PC-3 (cell line): ENCODE data around the gene CARD10. TPM values are rescaled to one million over a fixed set of nuclear protein-coding genes. Genes with fewer than 3 reads are reported as not detected.

Source experiments
- ATAC-seq: fragments of 200-7000 bp; cut with Tn5 transposase; 2 replicates; pipeline ENCODE4 v1.9.1; 2020; ENCODE audit warnings: mild to moderate bottlenecking, moderate library complexity
- BruUV-seq: library from RNA; stranded (reverse); fragments of 400-500 nt; replicated peaks from 2 replicates; lab custom pipeline; 2021; lab: Mats Ljungman, UMichigan
- CTCF ChIA-PET: fragments of 300-600 bp; sonication (Branson Sonifier 250); formaldehyde crosslinking; loops from one replicate; lab custom pipeline; 2022; ENCODE audit warnings: antibody characterized with exemption; lab: Charles Lee
- POLR2A ChIA-PET: fragments of 300-600 bp; sonication (Branson Sonifier 250); formaldehyde crosslinking; loops from one replicate; lab custom pipeline; 2022; ENCODE audit warnings: antibody characterized with exemption; ENCODE audit not compliant: unreplicated experiment; lab: Charles Lee
- DNase-seq: peaks from one replicate; pipeline ENCODE4 v3.0.0-alpha.2; 2015
- H2AFZ ChIP-seq: fragments of 300-600 bp; sonication (generic); 2 replicates; pipeline ENCODE4 v1.6.0; 2016; ENCODE audit warnings: antibody characterized with exemption, low read length
- H3F3A ChIP-seq: fragments of 300-600 bp; sonication (generic); one replicate; pipeline ENCODE4 v1.6.0; 2017; ENCODE audit warnings: antibody characterized with exemption, low read length, control low read depth, mild to moderate bottlenecking; ENCODE audit not compliant: unreplicated experiment
- H3K27ac ChIP-seq: fragments of 300-600 bp; sonication (generic); 2 replicates; pipeline ENCODE4 v1.5.1; 2016; ENCODE audit warnings: mild to moderate bottlenecking, low read length
- H3K27me3 ChIP-seq: fragments of 300-600 bp; sonication (generic); 2 replicates; pipeline ENCODE4 v1.6.1; 2016; ENCODE audit warnings: low read length, mixed read lengths
- H3K36me3 ChIP-seq: fragments of 300-600 bp; sonication (generic); 2 replicates; pipeline ENCODE4 v1.6.1; 2016; ENCODE audit warnings: low read depth, mixed run types, low read length, mixed read lengths
- H3K4me1 ChIP-seq: fragments of 300-600 bp; sonication (generic); 2 replicates; pipeline ENCODE4 v1.5.1; 2016; ENCODE audit warnings: low read length; ENCODE audit not compliant: insufficient read depth
- H3K4me2 ChIP-seq: fragments of 300-600 bp; sonication (generic); 2 replicates; pipeline ENCODE4 v1.6.0; 2016; ENCODE audit warnings: low read length
- H3K4me3 ChIP-seq: fragments of 300-600 bp; sonication (generic); 2 replicates; pipeline ENCODE4 v1.5.1; 2016; ENCODE audit warnings: mild to moderate bottlenecking, low read length, mixed read lengths
- H3K79me2 ChIP-seq: fragments of 300-600 bp; sonication (generic); 2 replicates; pipeline ENCODE4 v1.6.1; 2017; ENCODE audit warnings: low read length, mixed read lengths
- H3K9ac ChIP-seq: fragments of 300-600 bp; sonication (generic); 2 replicates; pipeline ENCODE4 v1.6.0; 2016; ENCODE audit warnings: mild to moderate bottlenecking, low read length
- H3K9me2 ChIP-seq: fragments of 300-600 bp; sonication (generic); replicated peaks from 2 replicates; pipeline ENCODE4 v1.6.1; 2016; ENCODE audit warnings: mixed run types, low read length, mixed read lengths
- H3K9me3 ChIP-seq: fragments of 300-600 bp; sonication (generic); 2 replicates; pipeline ENCODE4 v1.6.1; 2016; ENCODE audit warnings: low read length, mixed read lengths
- H4K20me1 ChIP-seq: fragments of 300-600 bp; sonication (generic); 2 replicates; pipeline ENCODE4 v1.6.1; 2016; ENCODE audit warnings: low read length, mixed read lengths
- CTCF ChIP-seq: fragments of 300-600 bp; sonication (generic); conservative IDR thresholded peaks from 2 replicates; pipeline ENCODE4 v1.5.1; 2017; ENCODE audit warnings: antibody characterized with exemption, low read depth, mild to moderate bottlenecking, low read length
- EZH2 ChIP-seq: fragments of 300-600 bp; sonication (generic); IDR thresholded peaks from one replicate; pipeline ENCODE4 v1.6.1; 2017; ENCODE audit warnings: antibody characterized with exemption, mild to moderate bottlenecking, low read length; ENCODE audit not compliant: unreplicated experiment
- EZH2phosphoT487 ChIP-seq: fragments of 300-600 bp; sonication (generic); IDR thresholded peaks from 2 replicates; pipeline ENCODE4 v1.6.1; 2018; ENCODE audit warnings: mild to moderate bottlenecking, antibody characterized with exemption, low read length, borderline replicate concordance
- intact Hi-C: fragments of 100-400 bp; cut with micrococcal nuclease; formaldehyde crosslinking; loops from 2 replicates; pipeline ENCODE4 v1.9.0; 2023
- total RNA-seq: library from RNA; depleted of rRNA; stranded (reverse); fragments of >200 nt; gene quantifications from 2 replicates; pipeline ENCODE4 v1.2.3, GENCODE V29; 2014

Gene CARD10
- total RNA-seq, 1 experiment from 2014 or later = 20.7 TPM

DNA sequence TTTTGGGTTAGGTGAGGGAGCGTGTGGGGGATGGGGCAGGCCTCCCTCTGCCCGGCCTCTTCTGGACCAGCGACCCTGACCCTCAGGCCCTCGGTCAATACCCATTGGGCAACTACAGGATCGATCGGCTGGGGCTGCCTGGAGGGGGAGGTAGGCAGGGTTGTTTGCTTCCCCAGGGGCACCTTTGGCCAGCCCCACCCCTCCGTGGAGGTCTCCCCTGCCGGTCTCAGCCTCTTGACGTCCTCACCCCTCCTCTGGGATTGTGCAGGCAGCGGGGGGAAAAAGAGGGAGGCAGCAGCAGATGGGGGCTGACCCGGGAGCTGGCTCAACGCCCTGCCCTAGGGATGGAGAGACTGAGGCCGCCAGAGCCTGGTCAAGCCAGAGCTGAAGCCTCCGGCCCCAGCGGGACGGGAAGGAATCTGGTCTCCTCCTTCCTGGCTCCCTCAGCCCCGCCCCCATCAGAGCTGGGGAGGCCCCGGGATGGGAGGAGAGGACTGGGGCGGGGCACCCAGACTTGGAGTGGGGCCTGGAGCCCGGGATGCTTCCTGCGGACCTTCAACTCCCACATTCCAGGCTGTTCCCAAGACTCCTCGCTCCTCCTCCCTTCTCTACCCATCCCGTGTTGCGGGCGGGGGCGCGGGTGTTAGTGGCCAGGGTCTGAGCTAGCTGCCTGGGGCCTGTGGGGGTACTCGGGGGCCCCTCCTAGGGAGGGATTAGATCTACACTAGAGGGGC lies 26.7 kb upstream of the CARD10 start:
- peak; percentile 72 for DNase-seq
- Histone ChIP-seq H3F3A (no peaks in the 10 kb centered on the region), H3K9ac (no peak overlapping the region), H3K79me2 (no peaks in the 10 kb centered on the region), H3K4me1 (peaks cover 28% of the 10 kb centered on the region), H3K9me3 (no peaks in the 10 kb centered on the region), H3K36me3 (no peaks in the 10 kb centered on the region), H3K27ac (no peak overlapping the region), H4K20me1 (no peaks in the 10 kb centered on the region), H3K9me2 (no peaks in the 10 kb centered on the region), H3K4me3 (no peak overlapping the region), H3K27me3 (no peaks in the 10 kb centered on the region), H2AFZ (peak overlapping the region; percentile 51), H3K4me2 (peak overlapping the region; percentile 71)
- TSS peak; percentile 86 for BruUV-seq
- ChIA-PET CTCF (interaction anchor here (1.1 to 1.7 kb wide), 2 partner anchors 16 to 46 kb away, joined by 5 to 6 read pairs; no protein-coding TSS in a partner anchor), POLR2A (interaction anchor here (0.6 kb wide), 1 partner anchor 21 kb away, joined by 3 read pairs; no protein-coding TSS in a partner anchor)
- TF ChIP-seq EZH2phosphoT487 (no peak), CTCF (no peak), EZH2 (no peak)
- intact Hi-C loops = loop anchor here (1.0 kb wide), 1 partner anchor 46 kb away; no protein-coding TSS in a partner anchor
- peak; percentile 65 for ATAC-seq

DNA sequence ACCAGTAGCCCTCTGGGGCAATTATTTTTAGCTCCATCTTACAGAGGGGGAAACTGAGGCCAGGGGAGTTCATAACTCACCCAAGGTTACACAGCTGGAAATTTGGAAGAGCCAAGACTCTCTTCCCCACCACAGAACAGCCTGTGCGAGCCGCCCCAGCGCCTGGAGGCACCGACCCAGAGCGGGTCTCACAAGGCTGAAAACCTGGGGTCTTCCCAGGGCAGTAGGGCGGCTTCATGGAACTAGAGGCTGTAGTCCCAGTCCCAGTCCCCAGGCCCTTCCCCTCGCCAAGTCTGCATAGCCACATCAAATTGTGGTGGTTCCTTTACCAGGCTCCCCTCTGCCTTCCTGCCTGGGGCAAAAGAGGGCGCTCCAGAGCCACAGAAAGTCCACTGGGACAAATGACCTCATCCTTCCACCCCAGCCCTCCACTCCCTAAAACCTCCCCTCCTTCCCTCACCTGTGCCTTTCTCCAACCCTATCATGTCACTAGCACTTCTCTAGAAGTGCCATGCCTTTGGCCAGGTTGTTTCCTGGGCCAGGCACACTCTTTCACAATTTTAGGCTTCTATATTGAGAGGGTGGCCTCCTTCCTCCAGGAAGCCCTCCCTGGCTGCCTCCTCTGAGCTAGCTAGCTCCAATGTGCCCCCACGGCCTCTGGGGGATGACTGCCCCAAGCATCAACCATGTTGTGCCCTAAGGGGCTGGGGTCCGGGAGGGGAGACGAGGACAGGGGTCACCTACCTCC lies 25.9 kb upstream of the CARD10 start:
- ChIA-PET POLR2A (interaction anchor here (0.6 kb wide), 1 partner anchor 22 kb away, joined by 3 read pairs; no protein-coding TSS in a partner anchor), CTCF (interaction anchor here (1.1 to 1.7 kb wide), 2 partner anchors 17 to 47 kb away, joined by 5 to 6 read pairs; no protein-coding TSS in a partner anchor)
- intact Hi-C loops = loop anchor here (1.0 kb wide), 1 partner anchor 47 kb away; no protein-coding TSS in a partner anchor
- BruUV-seq = no TSS peak
- peak; percentile 74 for TF ChIP-seq CTCF
- TF ChIP-seq EZH2phosphoT487 = no peak
- TF ChIP-seq EZH2 = no peak
- H3K9me2 ChIP-seq = no peaks in the 10 kb centered on the region
- peaks cover 28% of the 10 kb centered on the region for H3K4me1 ChIP-seq
- no peak overlapping the region for H3K27ac ChIP-seq
- H3F3A ChIP-seq = no peaks in the 10 kb centered on the region
- H3K27me3 ChIP-seq = no peaks in the 10 kb centered on the region
- H4K20me1 ChIP-seq = no peaks in the 10 kb centered on the region
- DNase-seq = peak; percentile 78
- H2AFZ ChIP-seq = no peak overlapping the region
- H3K9me3 ChIP-seq = no peaks in the 10 kb centered on the region
- peak overlapping the region; percentile 71 for H3K4me2 ChIP-seq
- peak; percentile 39 for ATAC-seq
- H3K36me3 ChIP-seq = no peaks in the 10 kb centered on the region
- no peak overlapping the region for H3K9ac ChIP-seq
- H3K4me3 ChIP-seq = no peak overlapping the region
- no peaks in the 10 kb centered on the region for H3K79me2 ChIP-seq
